C4-2B (cell line): ENCODE results near the gene FMNL2.

Experiments
- ZFX ChIP-seq: fragments of 450-650 bp; IDR thresholded peaks from 2 replicates; pipeline ENCODE4 v1.6.1; 2017
- TF ChIP-seq, protein P1 (sequence below): fragments of 450-650 bp; conservative IDR thresholded peaks from 2 replicates; pipeline ENCODE4 v1.5.1; 2017; ENCODE audit warnings: mild to moderate bottlenecking

DNA sequence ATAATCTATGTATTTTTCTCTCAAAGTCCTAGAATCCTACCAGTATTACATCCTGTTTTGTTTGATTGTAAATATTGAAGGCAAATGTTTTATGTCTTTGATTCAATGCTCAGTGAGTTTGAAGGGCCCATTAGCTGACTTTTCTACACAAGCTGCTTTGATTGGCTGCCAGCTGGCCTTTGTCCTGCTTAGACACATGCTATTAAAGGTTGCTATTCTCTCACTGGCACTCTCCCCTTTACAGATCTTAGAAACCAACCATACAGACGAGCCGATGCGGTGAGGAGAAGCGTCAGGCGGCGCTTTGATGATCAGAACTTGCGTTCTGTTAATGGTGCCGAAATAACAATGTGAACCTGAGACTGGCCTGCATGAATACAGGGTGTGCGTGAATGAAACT is 312.6 kb downstream of the FMNL2 start:
- TF ChIP-seq, protein P1, sequence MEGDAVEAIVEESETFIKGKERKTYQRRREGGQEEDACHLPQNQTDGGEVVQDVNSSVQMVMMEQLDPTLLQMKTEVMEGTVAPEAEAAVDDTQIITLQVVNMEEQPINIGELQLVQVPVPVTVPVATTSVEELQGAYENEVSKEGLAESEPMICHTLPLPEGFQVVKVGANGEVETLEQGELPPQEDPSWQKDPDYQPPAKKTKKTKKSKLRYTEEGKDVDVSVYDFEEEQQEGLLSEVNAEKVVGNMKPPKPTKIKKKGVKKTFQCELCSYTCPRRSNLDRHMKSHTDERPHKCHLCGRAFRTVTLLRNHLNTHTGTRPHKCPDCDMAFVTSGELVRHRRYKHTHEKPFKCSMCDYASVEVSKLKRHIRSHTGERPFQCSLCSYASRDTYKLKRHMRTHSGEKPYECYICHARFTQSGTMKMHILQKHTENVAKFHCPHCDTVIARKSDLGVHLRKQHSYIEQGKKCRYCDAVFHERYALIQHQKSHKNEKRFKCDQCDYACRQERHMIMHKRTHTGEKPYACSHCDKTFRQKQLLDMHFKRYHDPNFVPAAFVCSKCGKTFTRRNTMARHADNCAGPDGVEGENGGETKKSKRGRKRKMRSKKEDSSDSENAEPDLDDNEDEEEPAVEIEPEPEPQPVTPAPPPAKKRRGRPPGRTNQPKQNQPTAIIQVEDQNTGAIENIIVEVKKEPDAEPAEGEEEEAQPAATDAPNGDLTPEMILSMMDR = no peak
- TF ChIP-seq ZFX = no peak
